HG03060 (cell line): Measurements from ENCODE around the gene UGDH.

Experiments
- ATAC-seq: cut with Tn5 transposase; IDR thresholded peaks from one replicate; pipeline ENCODE4 v1.9.1; 2021; ENCODE audit warnings: low read depth, moderate number of reproducible peaks; ENCODE audit not compliant: unreplicated experiment

UGDH gene

GRCh38 chr4:39456946-39457763, 70.1 kb downstream of the UGDH start:
- ATAC-seq: no peak

GRCh38 chr4:39455486-39455885, 71.8 kb downstream of the UGDH start:
- no peak for ATAC-seq

- ATAC-seq: no peak
Observed at GRCh38 chr4:39453738-39454137, 73.5 kb downstream of the UGDH start.

- ATAC-seq: no peak
Observed at GRCh38 chr4:39452860-39453587, 74.2 kb downstream of the UGDH start.

GRCh38 chr4:39452153-39452859, 74.9 kb downstream of the UGDH start:
- ATAC-seq: no peak

- no peak for ATAC-seq
Observed at GRCh38 chr4:39451423-39452023, 75.7 kb downstream of the UGDH start.

DNA sequence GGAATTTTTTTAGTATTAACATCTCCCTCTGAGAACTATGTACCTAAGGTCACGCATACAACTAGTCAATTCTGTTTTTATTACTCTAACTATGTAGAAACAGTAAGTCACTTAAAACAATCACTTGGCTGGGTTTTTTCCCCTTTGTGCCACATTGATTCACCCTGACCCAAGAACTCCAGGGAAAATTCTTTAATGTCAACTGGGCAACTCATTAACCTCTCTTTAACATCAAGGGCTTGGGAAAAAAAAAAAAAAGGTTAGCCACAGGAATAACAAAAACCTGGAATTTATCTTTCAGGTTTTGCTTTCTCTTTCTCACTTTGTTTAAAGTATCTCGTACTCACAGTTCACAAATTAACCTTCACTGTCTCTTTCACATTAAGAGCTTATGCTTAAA, 76.6 kb downstream of the UGDH start:
- no peak for ATAC-seq
